Neutrophil (primary cell): ENCODE data around the gene RAD51B.

Experiments used
- H3K27ac ChIP-seq: fragments of 200-600 bp; sonication (generic); 2 replicates; pipeline ENCODE4 v1.5.1; 2016; ENCODE audit warnings: mild to moderate bottlenecking, moderate library complexity
- H3K27me3 ChIP-seq: fragments of 200-600 bp; sonication (generic); 2 replicates; pipeline ENCODE4 v1.6.0; 2016; ENCODE audit warnings: mild to moderate bottlenecking
- H3K36me3 ChIP-seq: fragments of 200-600 bp; sonication (generic); 2 replicates; pipeline ENCODE4 v1.5.1; 2017
- H3K4me1 ChIP-seq, 2 experiments: fragments of 200-600 bp in 1 of 2; sonication (generic) in 1 of 2; 1 replicate in 1 of 2; 2 replicates in 1 of 2; pipeline versions ENCODE4 v1.5.1 to v1.6.1; 2013 to 2016; ENCODE audit warnings: low read depth in 1 of 2, low read length in 1 of 2, mild to moderate bottlenecking in 1 of 2, moderate library complexity in 1 of 2; ENCODE audit not compliant: control insufficient read depth in 1 of 2, insufficient read depth in 1 of 2
- H3K4me3 ChIP-seq, 2 experiments: fragments of 200-600 bp in 1 of 2; sonication (generic) in 1 of 2; 1 replicate in 1 of 2; 2 replicates in 1 of 2; pipeline ENCODE4 v1.5.1; 2013 to 2016; ENCODE audit warnings: low read depth in 1 of 2, low read length in 1 of 2, mild to moderate bottlenecking in 1 of 2, moderate library complexity in 1 of 2
- H3K9me3 ChIP-seq: fragments of 200-600 bp; sonication (generic); 2 replicates; pipeline ENCODE4 v1.5.1; 2016
- CTCF ChIP-seq: fragments of 200-600 bp; sonication (generic); IDR thresholded peaks from 2 replicates; pipeline ENCODE4 v1.5.1; 2016; ENCODE audit warnings: antibody characterized with exemption

Gene RAD51B

DNA sequence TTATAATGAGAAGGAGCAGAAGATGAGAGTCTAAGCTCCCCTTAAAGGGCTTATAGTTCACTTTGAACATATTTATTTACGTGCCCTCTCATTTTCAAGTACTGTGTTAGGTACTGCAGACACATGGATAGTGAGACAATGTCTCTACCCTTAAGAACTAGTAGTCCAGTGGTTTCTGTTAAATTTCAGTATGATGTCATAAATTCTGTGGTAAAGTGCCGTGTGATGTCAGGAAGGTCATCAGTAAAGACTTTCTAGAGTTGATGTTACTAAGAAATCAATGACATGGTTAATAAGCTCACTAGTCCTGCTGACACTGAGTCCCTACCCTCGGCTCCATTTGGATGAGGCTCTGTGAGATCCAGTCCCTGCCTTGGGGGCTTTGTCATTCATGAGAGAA, 497.7 kb downstream of the RAD51B start:
- no peaks in the 10 kb centered on the region for H3K9me3 ChIP-seq
- no peaks in the 10 kb centered on the region for H3K27me3 ChIP-seq
- no peak overlapping the region for H3K4me3 ChIP-seq
- H3K27ac ChIP-seq: no peak overlapping the region
- H3K4me1 ChIP-seq: no peaks in the 10 kb centered on the region
- H3K36me3 ChIP-seq: no peaks in the 10 kb centered on the region
- TF ChIP-seq CTCF: no peak

- Histone ChIP-seq H3K4me1 (no peaks in the 10 kb centered on the region), H3K36me3 (no peaks in the 10 kb centered on the region), H3K27me3 (no peaks in the 10 kb centered on the region), H3K9me3 (no peaks in the 10 kb centered on the region), H3K27ac (no peak overlapping the region), H3K4me3 (no peak overlapping the region)
- no peak for TF ChIP-seq CTCF
Observed at GRCh38 chr14:68318828-68319227, 499.2 kb downstream of the RAD51B start.

- no peak for TF ChIP-seq CTCF
- H3K9me3 ChIP-seq: no peaks in the 10 kb centered on the region
- H3K4me3 ChIP-seq: no peak overlapping the region
- no peaks in the 10 kb centered on the region for H3K27me3 ChIP-seq
- no peak overlapping the region for H3K27ac ChIP-seq
- H3K4me1 ChIP-seq: no peaks in the 10 kb centered on the region
- H3K36me3 ChIP-seq: no peaks in the 10 kb centered on the region
Observed at GRCh38 chr14:68320495-68320894, 500.9 kb downstream of the RAD51B start.

DNA sequence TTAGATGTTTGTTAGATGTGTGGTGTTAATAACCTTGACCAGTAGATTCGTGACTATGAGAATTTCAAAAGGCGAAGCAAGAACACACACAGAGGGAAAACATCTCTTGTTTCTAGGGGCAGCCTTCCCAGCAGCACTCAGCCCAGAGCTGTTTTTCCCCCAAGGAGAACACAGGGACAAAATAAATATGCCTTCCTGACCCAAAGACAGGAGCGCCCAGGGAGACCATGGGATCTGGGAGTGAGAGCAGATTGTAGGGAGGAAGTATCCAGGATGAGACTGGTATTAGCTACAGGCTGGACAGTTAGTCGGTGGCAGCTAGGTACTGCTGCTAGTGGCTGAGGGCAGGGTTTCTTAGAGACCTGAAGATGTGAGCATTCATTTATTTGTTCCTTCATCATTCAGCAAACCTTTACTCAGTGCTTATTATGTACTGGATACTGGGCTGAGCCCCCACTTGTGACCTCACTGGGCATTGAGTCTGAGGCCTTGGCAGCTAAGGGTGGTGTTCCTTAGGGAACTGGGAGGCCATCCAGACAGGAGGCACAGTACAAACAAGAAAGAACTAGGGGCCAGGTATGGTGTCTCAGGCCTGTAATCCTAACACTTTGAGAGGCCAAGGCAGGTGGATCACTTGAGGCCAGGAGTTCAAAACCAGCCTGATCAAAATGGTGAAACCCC, 503.5 kb downstream of the RAD51B start:
- no peak overlapping the region for H3K4me3 ChIP-seq
- H3K27ac ChIP-seq: no peak overlapping the region
- H3K9me3 ChIP-seq: no peaks in the 10 kb centered on the region
- H3K27me3 ChIP-seq: no peaks in the 10 kb centered on the region
- TF ChIP-seq CTCF: no peak
- no peaks in the 10 kb centered on the region for H3K4me1 ChIP-seq
- H3K36me3 ChIP-seq: no peaks in the 10 kb centered on the region

GRCh38 chr14:68325267-68325807, 505.8 kb downstream of the RAD51B start:
- H3K27ac ChIP-seq: no peak overlapping the region
- peaks cover 2 to 4% of the 10 kb centered on the region in 2 experiments for H3K4me1 ChIP-seq
- H3K27me3 ChIP-seq: no peaks in the 10 kb centered on the region
- H3K9me3 ChIP-seq: no peaks in the 10 kb centered on the region
- no peaks in the 10 kb centered on the region for H3K36me3 ChIP-seq
- TF ChIP-seq CTCF: no peak
- H3K4me3 ChIP-seq: no peak overlapping the region
